Ovary (tissue), 3 donors: Measurements from ENCODE around the gene KIF26B.

Source experiments
- CTCF ChIP-seq, 3 donors: fragments of 450-650 bp in 2 of 3; fragments of 200-600 bp in 1 of 3; IDR thresholded peaks; one replicate each; pipeline versions ENCODE4 v1.5.1 to v1.8.0; 2016 to 2022; ENCODE audit warnings: antibody characterized with exemption in 3 of 3, mild to moderate bottlenecking in 1 of 3
- EP300 ChIP-seq: sonication (generic); formaldehyde crosslinking; IDR thresholded peaks from one replicate; pipeline ENCODE4 v1.6.1; 2017; ENCODE audit warnings: antibody characterized with exemption
- donor health status: DM: no; HTN: no; CAD: no.

DNA sequence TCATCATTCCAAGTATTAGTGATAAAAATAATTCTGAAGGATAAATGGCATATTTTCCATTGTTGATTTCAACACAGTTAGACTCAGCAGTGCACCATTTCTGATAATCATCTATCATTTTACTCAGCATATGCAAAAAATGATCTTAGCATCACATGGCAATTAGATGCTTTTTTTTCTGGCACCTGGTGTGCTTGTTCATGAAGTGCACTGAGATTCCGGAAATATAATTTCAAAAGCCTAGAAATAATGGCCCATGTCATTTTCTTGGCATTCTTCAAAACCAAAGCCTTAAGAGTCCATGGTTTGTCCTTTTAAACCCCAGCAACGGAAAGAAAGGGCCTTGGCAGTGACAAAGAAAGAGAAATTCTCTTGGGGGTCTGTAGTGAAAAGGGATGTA lies 278.8 kb downstream of the KIF26B start:
- TF ChIP-seq EP300 (no peak), CTCF (IDR thresholded peaks at IDR 0.05) (no peak)
